ENCODE measurements around the gene PTPN1.
"Not testable (repeated sequence)": the region's sequence is repeated elsewhere in the genome, so short reads cannot be mapped to it uniquely, and the experiment has no call there.

Gene PTPN1

GRCh38 chr20:50509923-50510705, at the start of gene PTPN1:
Gene PTPN1, plus strand, starts transcription at chr20:50510383. Its CDS starts 145 bp downstream, at chr20:50510528.
- peak; percentile 98 for DNase-seq (ENCODE audit: low spot score)

- peak; percentile 89 for DNase-seq (ENCODE audit: low spot score)
Measured at GRCh38 chr20:50460608-50461267, 49.4 kb upstream of the PTPN1 start.

GRCh38 chr20:50462093-50462690, 48.0 kb upstream of the PTPN1 start:
- DNase-seq (ENCODE audit: low spot score) = no peak

- peak; percentile 82 for DNase-seq (ENCODE audit: low spot score)
Measured at GRCh38 chr20:50464026-50464724, 46.0 kb upstream of the PTPN1 start.

GRCh38 chr20:50464725-50465650, 45.2 kb upstream of the PTPN1 start:
- no peak for DNase-seq (ENCODE audit: low spot score)

- no peak for DNase-seq (ENCODE audit: low spot score)
Measured at GRCh38 chr20:50467174-50467573, 43.0 kb upstream of the PTPN1 start.

- DNase-seq (ENCODE audit: low spot score) = peak; percentile 63
Measured at GRCh38 chr20:50467718-50468356, 42.3 kb upstream of the PTPN1 start.

GRCh38 chr20:50468378-50468798, 41.8 kb upstream of the PTPN1 start:
- DNase-seq (ENCODE audit: low spot score) = no peak

- DNase-seq (ENCODE audit: low spot score) = no peak
Measured at GRCh38 chr20:50469176-50469723, 40.9 kb upstream of the PTPN1 start.

- DNase-seq (ENCODE audit: low spot score) = no peak
Measured at GRCh38 chr20:50469796-50470195, 40.4 kb upstream of the PTPN1 start.

GRCh38 chr20:50470264-50470858, 39.8 kb upstream of the PTPN1 start:
- no peak for DNase-seq (ENCODE audit: low spot score)

- DNase-seq (ENCODE audit: low spot score) = no peak
Measured at GRCh38 chr20:50471231-50471630, 39.0 kb upstream of the PTPN1 start.

GRCh38 chr20:50472693-50473664, 37.2 kb upstream of the PTPN1 start:
- DNase-seq (ENCODE audit: low spot score) = no peak

GRCh38 chr20:50474356-50474755, 35.8 kb upstream of the PTPN1 start:
- DNase-seq (ENCODE audit: low spot score) = not testable (repeated sequence)

GRCh38 chr20:50475681-50476292, 34.4 kb upstream of the PTPN1 start:
- no peak for DNase-seq (ENCODE audit: low spot score)

GRCh38 chr20:50477239-50477872, 32.8 kb upstream of the PTPN1 start:
- no peak for DNase-seq (ENCODE audit: low spot score)

- peak; percentile 71 for DNase-seq (ENCODE audit: low spot score)
Measured at GRCh38 chr20:50478162-50478990, 31.8 kb upstream of the PTPN1 start.

All from D341Med (cell line).